Activated gamma-delta T cell treated with anti-CD3 and anti-CD28 coated beads, Interleukin-2, amount 50 U/mL, for 16 hours (primary cell): ENCODE results near the gene KIF16B.
"Not testable (repeated sequence)": the region's sequence is repeated elsewhere in the genome, so short reads cannot be mapped to it uniquely, and the experiment has no call there.

Experiments used
- DNase-seq: peaks from one replicate; pipeline ENCODE4 v3.0.0-alpha.2; 2020; ENCODE audit warnings: low read depth

KIF16B gene

DNA sequence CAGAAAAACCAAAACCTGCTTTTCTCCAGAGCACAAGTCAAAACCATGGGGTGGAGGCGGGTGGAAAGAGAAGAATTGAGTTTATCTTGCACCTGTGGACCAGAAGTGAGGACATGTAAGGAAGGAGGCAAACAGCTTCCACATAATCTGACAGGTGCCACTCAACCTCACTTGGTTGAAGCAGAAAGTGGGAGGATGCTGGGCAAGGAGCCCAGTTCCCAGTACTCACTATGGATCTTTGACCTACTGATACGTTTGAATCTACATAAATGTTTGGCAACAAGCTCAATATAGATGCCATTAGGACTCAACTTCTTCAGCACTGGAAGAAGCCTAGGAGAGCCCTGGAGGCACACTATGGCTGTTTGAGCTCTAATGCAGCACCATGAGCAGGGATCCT is 285.5 kb downstream of the KIF16B start:
- no peak for DNase-seq

DNA sequence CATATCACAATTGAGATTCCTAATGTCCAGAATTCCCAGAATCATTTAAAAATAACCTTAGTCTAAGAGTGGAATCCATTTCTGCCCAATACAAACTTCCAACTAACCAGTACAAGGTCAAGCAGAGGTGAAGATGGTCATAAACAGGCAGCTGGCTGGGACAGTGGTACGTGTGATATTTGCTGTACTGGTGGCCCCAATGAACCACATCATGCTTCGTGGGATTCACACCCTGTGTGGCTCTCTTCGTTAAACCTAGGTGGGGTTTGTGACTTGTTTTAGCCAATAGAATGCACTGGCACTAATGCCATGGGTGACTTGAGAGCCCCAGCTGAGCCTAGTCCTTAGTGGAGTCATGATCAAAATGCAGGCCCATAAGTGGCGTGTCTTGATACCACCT is 286.6 kb downstream of the KIF16B start:
- no peak for DNase-seq

DNA sequence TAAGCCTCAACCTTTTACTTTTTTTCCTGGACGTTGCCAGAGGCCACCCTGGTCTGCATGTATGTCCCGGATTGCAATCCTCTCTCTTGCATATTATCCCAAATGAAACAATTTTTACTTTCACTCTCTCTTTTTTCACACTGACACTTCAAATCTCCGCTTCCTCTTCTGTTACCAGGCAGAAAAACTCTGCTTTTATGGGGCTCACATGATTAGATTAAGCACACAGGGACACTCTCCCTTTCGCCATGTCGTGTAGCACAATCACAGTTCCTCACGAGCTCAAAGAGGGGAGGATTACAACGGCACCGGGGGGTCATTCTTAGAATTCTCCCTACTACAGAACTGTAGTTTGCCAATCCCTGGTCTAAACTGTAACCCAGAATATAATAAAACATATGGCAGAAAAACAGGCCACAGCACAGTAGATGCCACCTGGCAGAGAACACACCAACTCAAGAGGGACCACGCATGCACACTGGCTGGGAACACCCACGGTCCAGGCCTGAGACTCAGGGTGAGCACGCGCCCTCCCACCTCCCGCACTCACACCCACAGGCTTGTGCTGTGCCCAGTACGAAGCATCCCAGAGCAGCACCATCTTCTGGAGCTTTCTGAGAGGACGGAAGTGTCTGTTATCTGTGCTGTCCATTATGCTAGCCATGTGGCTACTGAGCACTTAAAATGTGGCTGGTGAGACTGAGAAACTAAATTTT is 288.7 kb downstream of the KIF16B start:
- DNase-seq = no peak

DNA sequence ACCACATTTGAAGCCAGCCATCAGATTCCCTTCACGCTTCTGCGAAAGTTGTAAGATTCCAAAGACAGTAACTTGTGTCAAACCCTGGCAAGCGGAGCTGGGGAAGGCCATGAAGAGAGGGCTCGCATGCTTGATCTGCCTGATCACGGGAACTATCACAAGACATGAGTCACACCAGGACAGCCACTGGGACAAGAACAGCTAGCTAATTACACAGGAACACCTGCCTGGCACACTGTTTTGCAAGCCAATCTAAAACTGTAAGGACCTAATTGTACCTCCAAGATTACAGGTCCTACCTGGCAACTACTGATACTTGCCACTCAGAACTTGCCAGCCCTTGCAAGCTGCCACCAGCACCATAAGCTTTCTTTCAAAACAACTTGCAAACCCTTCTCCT is 289.3 kb downstream of the KIF16B start:
- DNase-seq = no peak

DNA sequence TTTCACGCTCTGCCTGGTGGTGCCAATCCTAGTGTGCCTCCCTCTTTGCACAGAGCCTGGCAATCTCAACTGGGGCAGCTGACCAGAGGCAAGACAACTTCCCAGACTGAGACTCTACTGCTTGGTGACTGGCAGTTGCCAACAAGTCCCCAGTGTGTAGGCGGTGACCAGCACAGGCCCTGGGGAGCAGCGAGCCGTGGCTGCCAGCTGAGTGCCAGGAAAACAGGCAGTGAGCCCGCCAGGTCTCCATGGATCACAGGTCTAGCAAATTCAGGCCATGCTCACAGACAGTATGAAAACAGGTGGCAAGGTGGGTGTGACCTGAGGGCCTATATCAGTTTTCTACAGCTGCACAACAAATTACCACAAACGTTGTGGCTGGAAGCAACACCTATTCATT is 289.9 kb downstream of the KIF16B start:
- DNase-seq = no peak

DNA sequence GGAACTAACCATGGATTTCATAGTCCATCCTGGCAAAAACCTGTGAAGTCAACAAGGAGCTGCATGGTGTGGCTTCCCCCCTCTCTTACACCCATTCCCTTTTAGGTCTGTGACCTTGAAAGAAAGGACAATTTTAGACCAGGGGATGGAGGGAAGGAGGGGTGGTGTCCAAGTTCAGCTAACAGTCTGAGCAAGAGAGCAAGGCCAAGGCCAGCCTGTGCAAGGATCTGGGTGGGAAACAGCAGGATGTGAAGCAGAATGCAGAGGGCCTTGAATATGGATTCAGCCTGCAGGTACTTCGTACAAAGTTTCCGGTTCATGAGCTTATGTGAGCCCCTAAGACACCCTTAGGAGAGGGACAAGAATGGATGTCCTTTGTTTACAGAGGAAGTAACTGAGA is 293.0 kb downstream of the KIF16B start:
- DNase-seq = no peak

DNA sequence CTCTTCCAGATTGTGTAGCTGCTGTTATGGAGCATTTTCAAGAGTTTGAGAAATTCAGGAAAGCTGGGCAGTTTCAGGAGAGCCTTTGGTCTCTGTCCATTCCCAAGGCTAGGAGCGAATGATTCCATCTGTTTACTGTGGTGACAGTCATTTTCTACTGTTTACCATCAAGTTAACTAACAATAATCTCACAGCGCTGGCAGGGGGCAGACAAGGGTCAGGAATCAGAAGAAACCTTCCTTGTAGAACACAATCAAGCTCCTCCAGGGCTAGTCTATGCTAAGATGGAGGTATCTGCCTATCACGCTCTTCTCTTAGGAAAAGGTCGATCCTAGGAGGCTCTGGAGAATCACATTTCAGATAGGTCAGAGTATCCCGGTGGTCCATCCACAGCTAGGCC is 293.9 kb downstream of the KIF16B start:
- no peak for DNase-seq

DNA sequence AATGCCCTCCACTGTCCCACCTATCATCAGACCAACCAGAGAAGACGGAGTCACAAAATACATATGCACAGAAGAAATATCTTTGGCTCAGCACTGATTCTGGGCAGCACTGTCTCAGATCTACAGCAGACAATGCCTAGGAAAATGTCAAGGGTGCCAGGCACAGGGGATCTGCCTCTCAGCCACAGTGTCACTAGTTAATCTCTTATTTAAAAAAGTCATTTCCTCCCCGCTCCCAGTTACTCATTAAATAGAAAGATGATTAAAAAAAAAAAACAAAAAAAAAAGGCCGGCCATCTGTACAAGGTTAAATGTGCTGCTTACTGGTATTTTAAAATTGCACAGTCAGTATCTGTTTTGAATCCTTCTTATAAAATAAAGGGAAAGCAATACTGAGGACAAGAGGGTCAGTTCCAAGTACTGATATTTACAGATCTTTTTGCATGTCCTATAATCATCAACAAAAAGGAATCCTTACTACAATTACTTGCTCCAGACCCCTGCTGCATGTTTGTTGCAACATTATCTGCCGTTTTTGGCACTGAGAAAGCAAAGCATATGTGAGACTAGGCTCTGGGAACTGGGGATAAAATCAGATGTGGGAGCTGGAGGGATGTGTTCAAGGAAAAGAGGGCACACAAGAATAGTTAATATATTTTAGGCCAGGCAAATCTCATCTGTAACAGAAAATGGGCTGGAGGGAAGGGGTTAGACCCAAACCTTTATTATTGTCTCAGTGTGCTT is 299.3 kb downstream of the KIF16B start:
- no peak for DNase-seq

DNA sequence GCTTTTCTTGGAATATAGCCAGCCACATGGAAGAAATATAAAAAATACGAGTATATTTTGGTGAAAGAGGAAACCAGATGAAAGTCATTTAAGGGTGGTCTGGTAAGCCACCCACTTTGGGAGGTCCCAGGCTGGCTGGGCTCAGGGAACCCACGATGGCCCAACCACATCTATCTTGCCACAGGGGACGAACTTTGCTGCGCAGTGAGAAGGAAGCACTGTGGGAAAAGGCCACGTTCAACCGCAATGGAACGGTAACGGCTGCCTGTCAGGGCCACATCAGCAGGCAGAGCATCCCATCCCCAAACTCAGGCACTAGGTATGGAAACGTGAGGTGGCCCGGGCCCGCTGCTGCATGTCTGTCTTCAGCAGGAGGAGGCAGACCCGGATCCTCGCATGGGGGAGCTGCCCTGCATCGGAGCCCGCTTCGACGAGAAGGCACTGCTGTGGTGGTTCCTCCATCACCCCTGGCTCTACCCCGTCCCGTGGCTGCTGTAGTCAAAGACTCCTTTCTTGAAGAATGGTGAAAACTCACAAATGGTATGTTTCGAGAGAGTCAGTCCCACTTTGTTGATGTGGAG is 300.4 kb downstream of the KIF16B start:
- no peak for DNase-seq

DNA sequence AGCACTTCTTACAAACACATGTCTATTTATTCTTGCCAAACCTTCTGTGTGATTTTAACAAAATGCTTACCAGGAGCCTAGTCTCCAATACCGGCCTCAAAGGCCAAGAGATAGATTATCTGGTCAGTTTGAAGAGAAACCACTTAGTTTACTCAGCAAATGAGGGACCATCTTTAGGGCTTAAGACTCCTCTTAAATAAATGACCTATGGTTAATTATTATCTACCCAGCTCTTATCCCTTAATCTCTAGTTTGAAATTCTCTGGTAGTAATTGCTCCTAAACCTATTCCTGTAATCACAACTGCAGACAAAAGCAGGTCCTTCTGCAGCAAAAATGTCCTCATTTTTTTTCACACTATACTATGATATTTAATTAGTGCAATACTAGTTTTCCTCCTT is 301.8 kb downstream of the KIF16B start:
- no peak for DNase-seq

DNA sequence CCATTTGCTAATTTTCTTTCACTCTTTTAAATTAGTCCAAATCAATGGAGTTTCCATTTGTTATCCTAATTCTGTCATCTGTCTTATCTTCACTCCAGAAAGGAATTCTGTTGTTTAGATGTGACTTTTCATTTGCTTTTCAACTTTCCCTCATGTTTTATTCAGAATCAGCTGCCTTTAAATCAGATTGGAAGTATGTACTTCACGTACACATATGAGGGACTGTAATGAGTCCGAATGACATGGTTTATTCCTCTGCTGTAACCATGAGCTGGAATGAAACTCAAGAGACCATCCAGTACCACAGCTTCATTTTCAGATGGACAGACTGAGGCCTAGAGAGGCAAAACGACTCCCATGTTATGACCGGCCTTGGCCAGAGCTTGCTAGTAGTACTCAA is 302.3 kb downstream of the KIF16B start:
- no peak for DNase-seq

DNA sequence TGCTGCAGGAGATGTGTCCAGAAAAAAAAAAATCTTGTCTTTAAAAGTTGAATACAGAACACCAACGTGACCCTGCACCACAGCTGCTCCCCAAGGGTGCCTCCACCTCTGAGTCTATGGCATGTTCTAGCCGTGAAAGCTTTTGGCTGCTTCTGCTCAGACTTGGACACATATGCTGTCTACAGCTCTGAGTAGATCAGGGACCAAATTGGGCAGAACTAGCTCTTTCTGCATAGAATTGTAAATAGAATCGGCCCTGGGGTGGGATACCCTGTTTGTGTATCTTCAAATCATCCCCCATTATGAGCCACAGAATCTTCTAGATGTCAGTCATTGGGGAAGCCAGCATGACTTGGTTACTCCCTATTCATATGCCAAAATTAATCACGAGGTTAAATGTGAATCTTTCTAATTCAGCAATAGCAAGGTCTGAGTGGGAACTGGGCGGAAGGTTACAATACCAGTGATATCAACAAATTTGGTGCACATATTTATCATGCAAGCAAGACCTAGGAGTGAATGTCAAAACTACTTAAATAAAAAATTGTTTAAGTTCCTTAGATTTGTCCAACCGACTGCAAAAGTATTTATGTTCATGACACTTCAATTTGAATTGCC is 302.8 kb downstream of the KIF16B start:
- DNase-seq = no peak

DNA sequence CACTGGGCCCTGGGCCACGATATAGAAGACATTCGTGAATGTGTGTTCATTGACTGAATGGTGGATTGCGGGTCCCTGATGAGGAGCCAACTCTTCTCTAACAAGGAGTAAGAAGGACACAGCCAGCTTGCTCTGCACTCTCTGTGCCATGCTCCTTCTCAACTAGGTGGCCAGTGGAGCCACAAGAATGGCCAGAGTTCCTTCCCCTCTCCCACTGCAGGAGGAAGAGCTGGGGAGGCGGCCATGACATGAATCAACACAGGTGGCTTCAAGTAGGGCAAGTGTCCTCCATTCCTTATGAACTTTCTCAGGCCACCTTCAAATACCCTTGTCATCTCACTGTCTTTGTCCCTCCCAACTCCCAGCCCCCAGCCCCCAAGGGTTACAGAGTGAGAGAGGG is 305.7 kb downstream of the KIF16B start:
- no peak for DNase-seq

DNA sequence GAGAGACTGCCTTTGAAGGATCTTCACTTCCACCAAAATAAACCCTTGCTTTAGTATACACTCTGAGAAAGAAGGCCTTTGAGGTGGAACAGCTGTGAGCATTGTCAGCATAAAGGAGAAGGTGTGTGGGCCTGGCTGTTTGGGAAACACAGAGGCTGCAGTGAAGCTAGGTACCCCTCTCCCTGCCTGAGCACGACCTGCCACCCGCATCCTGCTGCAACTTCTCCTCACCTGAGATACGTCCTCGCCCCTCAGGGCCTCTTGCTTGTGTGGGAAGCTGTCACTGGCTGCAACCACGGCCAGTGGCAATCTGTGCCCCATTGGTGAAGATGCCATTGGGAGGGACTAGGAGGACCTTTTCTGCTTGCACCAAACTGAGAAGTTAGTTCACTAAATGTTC is 307.9 kb downstream of the KIF16B start:
- no peak for DNase-seq

DNA sequence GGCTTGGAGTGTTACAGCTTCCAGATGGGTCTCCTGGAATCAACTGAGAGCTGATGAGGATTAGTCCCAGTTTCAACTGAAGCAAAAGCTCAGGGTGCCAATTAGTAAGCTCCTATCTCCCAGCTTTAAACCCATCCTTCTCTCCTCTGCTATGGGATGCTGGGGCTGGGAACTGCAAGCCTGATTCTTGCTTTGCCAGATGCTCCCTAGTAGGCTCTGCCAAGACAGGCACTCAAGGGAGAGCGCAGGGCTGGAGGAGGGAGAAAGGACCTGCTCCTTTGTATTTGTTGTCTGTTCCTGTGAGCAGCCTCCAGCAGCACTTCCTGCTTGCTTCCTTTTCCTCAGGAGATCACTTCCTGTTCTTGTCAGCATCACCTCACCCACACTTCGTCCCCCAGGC is 309.7 kb downstream of the KIF16B start:
- DNase-seq = no peak

DNA sequence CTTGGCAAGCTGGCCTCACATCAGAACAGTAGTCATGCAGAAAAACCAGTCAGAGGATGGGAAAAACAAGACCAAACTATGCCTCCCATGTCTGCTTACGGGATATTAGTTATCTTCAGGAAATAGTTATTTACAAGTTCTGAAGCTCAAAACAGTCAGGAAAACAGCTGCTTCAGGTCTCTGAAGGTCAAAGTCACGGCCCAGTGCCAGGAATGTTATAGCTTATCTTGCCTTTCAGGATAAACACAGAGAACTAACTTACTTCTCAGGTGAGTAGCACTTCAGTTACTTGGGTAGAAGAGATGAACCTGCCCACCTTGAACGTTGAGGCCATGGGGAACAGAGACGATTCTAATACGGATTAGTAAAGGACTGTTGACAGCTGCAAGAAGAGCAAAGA is 310.7 kb downstream of the KIF16B start:
- no peak for DNase-seq

DNA sequence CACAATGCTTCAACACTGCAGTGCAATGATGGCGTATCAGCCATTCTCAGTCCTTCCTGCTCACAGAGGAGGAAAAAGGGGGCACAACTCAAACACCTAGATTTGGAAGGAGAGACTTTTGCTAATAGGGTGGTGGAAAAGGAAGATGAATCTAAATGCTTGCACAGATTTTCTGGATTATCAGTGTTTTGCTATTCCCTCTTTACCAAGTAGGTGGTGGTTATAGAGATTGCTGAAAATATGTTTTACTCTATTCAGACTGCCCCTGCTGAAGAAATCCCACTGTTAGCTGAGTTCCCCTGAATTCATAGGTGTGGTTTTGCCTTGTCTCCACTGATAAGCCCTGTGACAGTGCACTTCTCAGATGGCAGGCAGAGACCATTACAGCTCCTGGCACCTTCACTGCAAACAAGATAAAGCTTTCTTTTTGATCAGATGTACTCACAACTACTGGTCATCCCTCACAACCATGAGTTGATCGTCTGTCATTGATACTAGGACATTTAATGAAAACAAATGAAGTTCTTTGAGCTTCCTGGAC is 311.4 kb downstream of the KIF16B start:
- no peak for DNase-seq

DNA sequence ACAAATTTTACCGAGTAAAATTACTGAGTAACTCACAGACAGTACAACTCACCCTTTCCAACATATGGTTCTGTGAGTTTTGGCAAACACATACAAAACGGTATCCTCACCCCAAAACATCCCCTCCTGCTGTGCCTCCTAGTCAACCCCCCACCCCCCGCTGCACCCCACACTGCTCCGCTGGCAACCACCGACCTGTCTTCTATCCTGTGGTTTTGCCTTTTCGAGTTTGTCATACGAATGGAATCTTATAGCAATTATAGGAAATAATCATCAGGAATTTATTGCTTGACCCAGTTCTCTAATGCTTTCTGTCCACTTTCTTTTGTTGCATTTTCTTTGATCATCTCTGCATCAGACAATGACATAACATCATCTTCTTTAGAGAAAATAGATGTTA is 312.3 kb downstream of the KIF16B start:
- DNase-seq = no peak

DNA sequence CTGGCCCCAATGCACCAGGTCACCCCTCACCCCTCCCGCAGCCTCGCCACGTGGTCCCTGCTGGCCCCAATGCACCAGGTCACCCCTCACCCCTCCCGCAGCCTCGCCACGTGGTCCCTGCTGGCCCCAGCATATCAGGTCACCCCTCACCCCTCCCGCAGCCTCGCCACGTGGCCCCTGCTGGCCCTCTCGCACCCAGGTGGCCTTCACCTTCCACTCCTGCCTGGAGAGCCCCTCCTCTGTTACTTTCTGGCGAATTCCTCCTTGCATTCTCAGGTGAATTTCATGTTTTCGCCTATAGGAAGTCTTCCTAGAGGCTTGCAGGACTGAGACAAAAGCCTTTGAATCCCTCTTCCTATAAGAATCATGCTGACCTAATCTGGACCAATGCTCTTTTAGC is 313.1 kb downstream of the KIF16B start:
- DNase-seq = not testable (repeated sequence)

DNA sequence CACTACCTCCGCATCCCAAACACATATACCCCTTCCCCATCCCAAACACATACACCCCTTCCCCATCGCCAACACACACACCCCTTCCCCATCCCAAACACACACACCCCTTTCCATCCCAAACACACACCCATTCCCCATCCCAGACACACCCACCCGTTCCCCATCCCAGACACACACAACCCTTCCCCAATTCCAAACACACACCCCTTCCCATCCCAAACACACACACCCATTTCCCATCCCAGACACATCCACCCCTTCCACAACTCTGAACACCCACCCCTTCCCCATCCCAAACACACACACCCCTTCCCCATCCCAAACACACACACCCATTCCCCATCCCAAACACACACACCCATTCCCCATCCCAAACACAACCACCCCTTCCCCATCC is 314.5 kb downstream of the KIF16B start:
- no peak for DNase-seq

DNA sequence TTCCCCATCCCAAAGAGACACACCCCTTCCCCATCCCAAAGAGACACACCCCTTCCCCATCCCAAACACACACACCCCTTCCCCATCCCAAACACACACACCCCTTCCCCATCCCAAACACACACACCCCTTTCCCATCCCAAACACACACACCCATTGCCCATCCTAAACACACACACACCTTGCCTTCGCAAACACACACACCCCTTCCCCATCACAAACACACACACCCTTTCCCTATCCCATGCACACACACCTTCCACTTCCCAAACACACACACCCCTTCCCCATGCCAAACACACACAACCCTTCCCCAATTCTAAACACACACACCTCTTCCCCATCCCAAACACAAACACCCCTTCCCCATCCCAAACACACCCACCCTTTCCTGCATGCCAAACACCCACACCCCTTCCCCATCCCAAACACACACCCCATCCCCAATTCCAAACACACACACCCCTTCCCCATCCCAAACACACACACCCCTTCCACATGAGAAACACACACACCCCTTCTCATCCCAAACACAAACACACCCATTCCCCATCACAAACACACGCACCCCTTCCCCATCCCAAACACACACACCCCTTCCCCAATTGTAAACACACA is 315.3 kb downstream of the KIF16B start:
- DNase-seq = no peak

DNA sequence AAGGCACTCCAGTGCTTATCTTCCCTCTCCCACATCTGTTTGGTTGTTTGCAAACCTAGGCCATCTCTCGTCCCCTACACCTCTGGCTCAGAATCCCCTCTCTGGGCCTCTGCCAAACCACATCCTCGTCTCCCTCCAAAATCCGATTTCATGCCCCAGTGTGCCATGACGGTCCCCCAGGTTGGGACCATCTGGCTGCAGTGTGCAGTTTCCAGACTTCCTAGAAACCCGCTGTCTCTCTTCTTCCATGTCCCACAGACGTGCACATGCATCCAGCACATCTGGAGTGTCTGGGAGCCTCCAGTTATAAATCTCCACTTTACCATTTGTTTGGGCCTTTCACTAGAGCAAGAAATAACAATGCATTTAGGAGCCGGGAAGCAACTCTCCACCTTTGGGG is 316.2 kb downstream of the KIF16B start:
- no peak for DNase-seq
